ENCODE data around the gene TRIO.
"Not testable (repeated sequence)": the region's sequence is repeated elsewhere in the genome, so short reads cannot be mapped to it uniquely, and the experiment has no call there.

GRCh38 chr5:14554288-14554687 lies 411.1 kb downstream of the TRIO start:
- TF ChIP-seq BCL11A (tag by site-specific recombination; IDR thresholded peaks at IDR 0.05; ENCODE audit: low read depth); CTCF (tag by site-specific recombination; IDR thresholded peaks at IDR 0.05); ZNF324 (tag by site-specific recombination; IDR thresholded peaks at IDR 0.05); ZNF704 (tag by site-specific recombination; IDR thresholded peaks at IDR 0.05); ZNF426 (tag by site-specific recombination; IDR thresholded peaks at IDR 0.05); ZBTB1 (tag by site-specific recombination; IDR thresholded peaks at IDR 0.05); REST (tag by site-specific recombination; IDR thresholded peaks at IDR 0.05): not testable (repeated sequence)
